K562 treated with DMSO at 1 percent for 48 hours (cell line): Measurements from ENCODE around the gene MARCHF9. TPM values are rescaled to one million over a fixed set of nuclear protein-coding genes. Genes with fewer than 3 reads are reported as not detected.

Experiments
- total RNA-seq: library from RNA; unstranded; fragments of 300-600 nt; gene quantifications from 2 replicates; pipeline ENCODE4 v1.2.3, GENCODE V29; 2022; ENCODE audit warnings: low replicate concordance; ENCODE audit errors: extremely low read depth

The MARCHF9 gene
- not detected in 2 replicates for total RNA-seq

GRCh38 chr12:57754411-57755193 lies at the start of gene MARCHF9:
TSS of gene MARCHF9 (plus strand) at chr12:57755103. CDS start at chr12:57755529, 426 bp downstream.

GRCh38 chr12:57738661-57739237 lies 16.2 kb upstream of the MARCHF9 start, which contains the start of gene AGAP2:
TSS of gene AGAP2 (minus strand) at chr12:57738742. CDS start at chr12:57738246, 496 bp downstream.

GRCh38 chr12:57744777-57745484 lies 10.0 kb upstream of the MARCHF9 start, which contains the start of gene TSPAN31:
TSS of gene TSPAN31 (plus strand) at chr12:57745039. CDS start at chr12:57745155, 116 bp downstream.

GRCh38 chr12:57751788-57752667 lies 2.9 kb upstream of the MARCHF9 start, which contains the start of gene CDK4:
TSS of gene CDK4 (minus strand) at chr12:57752310. CDS start at chr12:57751717, 593 bp downstream.

GRCh38 chr12:57766464-57767304 lies 11.8 kb downstream of the MARCHF9 start, which contains the start of gene CYP27B1:
TSS of gene CYP27B1 (minus strand) at chr12:57767078. CDS start at chr12:57767041, 37 bp downstream.

GRCh38 chr12:57771873-57772428 lies 17.0 kb downstream of the MARCHF9 start, which contains the start of gene METTL1:
TSS of gene METTL1 (minus strand) at chr12:57772105. CDS start at chr12:57772083, 22 bp downstream.

GRCh38 chr12:57772429-57773322 lies 17.8 kb downstream of the MARCHF9 start, which contains the start of gene EEF1AKMT3:
TSS of gene EEF1AKMT3 (plus strand) at chr12:57772614. CDS start at chr12:57772725, 111 bp downstream.

GRCh38 chr12:57782608-57783465 lies 27.9 kb downstream of the MARCHF9 start, which contains the start of gene TSFM:
TSS of gene TSFM (plus strand) at chr12:57782787. CDS start at chr12:57782802, 15 bp downstream.

Other genes starting within 250 kb of the MARCHF9 start
- not detected in 2 replicates for gene DDIT3, start 234.6 kb upstream of the MARCHF9 start, total RNA-seq
- gene MBD6, start 232.3 kb upstream of the MARCHF9 start, total RNA-seq: not detected in 2 replicates
- gene DCTN2, start 207.9 kb upstream of the MARCHF9 start, total RNA-seq: 249 TPM in 1 of 2 replicates, not detected in the other
- not detected in 2 replicates for gene KIF5A, start 205.1 kb upstream of the MARCHF9 start, total RNA-seq
- not detected in 2 replicates for gene PIP4K2C, start 163.9 kb upstream of the MARCHF9 start, total RNA-seq
- gene DTX3, start 150.3 kb upstream of the MARCHF9 start, total RNA-seq: not detected in 2 replicates
- not detected in 2 replicates for gene ARHGEF25, start 143.7 kb upstream of the MARCHF9 start, total RNA-seq
- gene B4GALNT1, start 121.9 kb upstream of the MARCHF9 start, total RNA-seq: not detected in 2 replicates
- 921 TPM in 1 of 2 replicates, not detected in the other for gene OS9, start 61.0 kb upstream of the MARCHF9 start, total RNA-seq
- not detected in 2 replicates for gene AGAP2, start 16.4 kb upstream of the MARCHF9 start, total RNA-seq
- gene TSPAN31, start 10.1 kb upstream of the MARCHF9 start, total RNA-seq: not detected in 2 replicates
- gene CDK4, start 2.8 kb upstream of the MARCHF9 start, total RNA-seq: not detected in 2 replicates
- not detected in 2 replicates for gene CYP27B1, start 12.0 kb downstream of the MARCHF9 start, total RNA-seq
- gene METTL1, start 17.0 kb downstream of the MARCHF9 start, total RNA-seq: not detected in 2 replicates
- not detected in 2 replicates for gene EEF1AKMT3, start 17.5 kb downstream of the MARCHF9 start, total RNA-seq
- gene TSFM, start 27.7 kb downstream of the MARCHF9 start, total RNA-seq: not detected in 2 replicates
- gene AVIL, start 63.6 kb downstream of the MARCHF9 start, total RNA-seq: not detected in 2 replicates
- gene CTDSP2, start 91.6 kb downstream of the MARCHF9 start, total RNA-seq: 74.3 TPM in 1 of 2 replicates, not detected in the other
- gene ATP23, start 186.5 kb downstream of the MARCHF9 start, total RNA-seq: not detected in 2 replicates